HEK293 (cell line): ENCODE measurements around the gene ZNF79.

ENCODE experiments used
- CTCF ChIP-seq: fragments of 450-650 bp; formaldehyde crosslinking; IDR thresholded peaks from 2 replicates; pipeline ENCODE4 v1.5.1; 2016; ENCODE audit warnings: missing biosample characterization, missing genetic modification characterization
- ZBTB17 ChIP-seq: fragments of 450-650 bp; formaldehyde crosslinking; IDR thresholded peaks from 2 replicates; pipeline ENCODE4 v1.5.1; 2016; ENCODE audit warnings: missing biosample characterization, missing genetic modification characterization
- ZNF501 ChIP-seq: fragments of 450-650 bp; formaldehyde crosslinking; IDR thresholded peaks from 2 replicates; pipeline ENCODE4 v1.5.1; 2016; ENCODE audit warnings: missing biosample characterization, missing genetic modification characterization
- ZNF777 ChIP-seq: fragments of 450-650 bp; formaldehyde crosslinking; IDR thresholded peaks from 2 replicates; pipeline ENCODE4 v1.5.1; 2017; ENCODE audit warnings: missing biosample characterization, missing genetic modification characterization, borderline replicate concordance

GRCh38 chr9:127458921-127459320 is 34.7 kb downstream of the ZNF79 start:
- TF ChIP-seq CTCF (tag by site-specific recombination) (no peak), ZNF501 (no peak), ZBTB17 (no peak), ZNF777 (tag by site-specific recombination) (no peak)
